GM21576 (cell line): ENCODE measurements around the gene TTBK2.
"Not testable (repeated sequence)": the region's sequence is repeated elsewhere in the genome, so short reads cannot be mapped to it uniquely, and the experiment has no call there.

Experiments
- ATAC-seq: cut with Tn5 transposase; IDR thresholded peaks from one replicate; pipeline ENCODE4 v1.9.1; 2021; ENCODE audit warnings: mild to moderate bottlenecking, moderate library complexity; ENCODE audit not compliant: unreplicated experiment

The TTBK2 gene

GRCh38 chr15:42911058-42911592 is 9.5 kb downstream of the TTBK2 start:
- no peak for ATAC-seq

- ATAC-seq, result no peak
These were observed 12.0 kb downstream of the TTBK2 start for GRCh38 chr15:42908538-42908937.

GRCh38 chr15:42903388-42904324 is 16.9 kb downstream of the TTBK2 start:
- ATAC-seq, result no peak

GRCh38 chr15:42893911-42894310 is 26.7 kb downstream of the TTBK2 start:
- ATAC-seq, result not testable (repeated sequence)

GRCh38 chr15:42891569-42891968 is 29.0 kb downstream of the TTBK2 start:
- ATAC-seq, result no peak

GRCh38 chr15:42890161-42890913 is 30.2 kb downstream of the TTBK2 start:
- no peak for ATAC-seq

- not testable (repeated sequence) for ATAC-seq
These were observed 33.2 kb downstream of the TTBK2 start for GRCh38 chr15:42887384-42887783.

- ATAC-seq, result no peak
These were observed 40.5 kb downstream of the TTBK2 start for GRCh38 chr15:42880121-42880520.

GRCh38 chr15:42879443-42879842 is 41.1 kb downstream of the TTBK2 start:
- no peak for ATAC-seq

- ATAC-seq, result no peak
These were observed 44.4 kb downstream of the TTBK2 start for GRCh38 chr15:42876224-42876623.

GRCh38 chr15:42868683-42869082 is 51.9 kb downstream of the TTBK2 start:
- no peak for ATAC-seq

- ATAC-seq, result no peak
These were observed 56.9 kb downstream of the TTBK2 start for GRCh38 chr15:42863572-42864239.

- ATAC-seq, result no peak
These were observed 61.4 kb downstream of the TTBK2 start for GRCh38 chr15:42858999-42859789.

- ATAC-seq, result no peak
These were observed 62.0 kb downstream of the TTBK2 start for GRCh38 chr15:42858540-42858939.

- no peak for ATAC-seq
These were observed 66.0 kb downstream of the TTBK2 start for GRCh38 chr15:42854576-42854975.

- no peak for ATAC-seq
These were observed 70.7 kb downstream of the TTBK2 start for GRCh38 chr15:42849836-42850235.

GRCh38 chr15:42848846-42849245 is 71.7 kb downstream of the TTBK2 start:
- ATAC-seq, result no peak

- no peak for ATAC-seq
These were observed 73.9 kb downstream of the TTBK2 start for GRCh38 chr15:42846647-42847046.

GRCh38 chr15:42845581-42845980 is 75.0 kb downstream of the TTBK2 start:
- ATAC-seq, result no peak

- ATAC-seq, result no peak
These were observed 76.9 kb downstream of the TTBK2 start for GRCh38 chr15:42843699-42844098.
